ENCODE measurements around the gene POLN. TPM values are rescaled to one million over a fixed set of nuclear protein-coding genes. Genes with fewer than 3 reads are reported as not detected.

POLN gene
- total RNA-seq, 2 experiments from 2014 or later = 4.0 to 4.4 TPM

DNA sequence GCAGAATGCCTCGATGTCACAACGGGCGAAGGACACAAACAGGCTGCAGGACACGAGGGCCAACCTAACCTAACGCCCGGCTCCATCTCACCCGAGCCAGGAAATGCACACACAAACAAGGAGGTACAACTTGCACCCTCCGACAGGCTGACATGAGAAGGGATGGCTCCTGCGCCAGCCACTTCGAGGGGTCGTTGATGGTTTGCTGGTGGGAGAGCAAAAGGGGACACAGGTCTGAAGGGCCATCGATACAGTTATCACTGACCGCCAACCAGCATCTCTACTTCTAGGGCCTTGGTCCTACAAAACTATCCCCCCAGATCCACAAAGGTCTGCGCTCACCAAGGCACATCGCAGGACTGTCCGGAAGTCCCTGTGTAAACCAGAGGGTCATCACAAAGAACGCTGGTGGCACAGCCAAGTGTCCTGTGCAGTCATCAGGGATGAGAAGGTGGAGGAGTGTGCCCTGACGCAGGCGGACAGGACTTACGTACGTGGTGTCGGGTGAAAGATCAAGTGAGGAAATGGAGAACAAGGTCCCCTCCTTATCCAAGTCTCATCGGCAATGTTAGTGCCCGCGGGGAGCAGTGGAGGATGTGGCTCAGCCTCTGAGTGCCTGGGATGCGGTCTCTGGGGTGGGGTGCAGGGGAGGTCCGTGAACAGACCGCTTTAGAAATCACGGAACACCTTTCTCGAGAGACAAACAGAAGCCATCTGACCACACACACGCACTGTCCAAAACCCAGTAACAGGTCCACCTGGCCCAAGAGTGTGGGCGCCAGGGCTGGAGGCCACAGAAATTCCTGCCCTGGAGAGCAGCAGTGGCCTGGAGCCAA is 13.0 kb upstream of the POLN start:
- Histone ChIP-seq H4K20me1 (ENCODE audit: insufficient read depth, low read length) (no peaks in the 10 kb centered on the region), H2AFZ (ENCODE audit: low read length) (no peak overlapping the region), H3K4me2 (ENCODE audit: low read length) (no peak overlapping the region), H3K79me2 (ENCODE audit: insufficient read depth, low read depth, low read length) (no peaks in the 10 kb centered on the region), H3K36me3 (ENCODE audit: insufficient read depth, low read length) (no peaks in the 10 kb centered on the region), H3K27ac (ENCODE audit: low read depth, low read length, poor library complexity, severe bottlenecking) (no peak overlapping the region), H3K4me3 (ENCODE audit: low read depth, low read length, poor library complexity, severe bottlenecking) (no peak overlapping the region), H3K9me3 (ENCODE audit: low read length) (no peaks in the 10 kb centered on the region), H3K4me1 (ENCODE audit: insufficient read depth, low read length, poor library complexity, severe bottlenecking) (no peaks in the 10 kb centered on the region), H3K9me2 (ENCODE audit: insufficient read depth, low read length) (no peaks in the 10 kb centered on the region)
- ChIA-PET CTCF (ENCODE audit: unreplicated experiment) (no interaction called here), POLR2A (no interaction called here)
- TF ChIP-seq EZH2phosphoT487 (IDR thresholded peaks at IDR 0.05; ENCODE audit: borderline replicate concordance, low read depth, low read length) = no peak
- TF ChIP-seq, protein P1, sequence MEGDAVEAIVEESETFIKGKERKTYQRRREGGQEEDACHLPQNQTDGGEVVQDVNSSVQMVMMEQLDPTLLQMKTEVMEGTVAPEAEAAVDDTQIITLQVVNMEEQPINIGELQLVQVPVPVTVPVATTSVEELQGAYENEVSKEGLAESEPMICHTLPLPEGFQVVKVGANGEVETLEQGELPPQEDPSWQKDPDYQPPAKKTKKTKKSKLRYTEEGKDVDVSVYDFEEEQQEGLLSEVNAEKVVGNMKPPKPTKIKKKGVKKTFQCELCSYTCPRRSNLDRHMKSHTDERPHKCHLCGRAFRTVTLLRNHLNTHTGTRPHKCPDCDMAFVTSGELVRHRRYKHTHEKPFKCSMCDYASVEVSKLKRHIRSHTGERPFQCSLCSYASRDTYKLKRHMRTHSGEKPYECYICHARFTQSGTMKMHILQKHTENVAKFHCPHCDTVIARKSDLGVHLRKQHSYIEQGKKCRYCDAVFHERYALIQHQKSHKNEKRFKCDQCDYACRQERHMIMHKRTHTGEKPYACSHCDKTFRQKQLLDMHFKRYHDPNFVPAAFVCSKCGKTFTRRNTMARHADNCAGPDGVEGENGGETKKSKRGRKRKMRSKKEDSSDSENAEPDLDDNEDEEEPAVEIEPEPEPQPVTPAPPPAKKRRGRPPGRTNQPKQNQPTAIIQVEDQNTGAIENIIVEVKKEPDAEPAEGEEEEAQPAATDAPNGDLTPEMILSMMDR (conservative IDR thresholded peaks at IDR 0.05; ENCODE audit: low read length) = no peak
- DNase-seq (ENCODE audit: low spot score) = no peak
- BruUV-seq (replicated peaks) = no TSS peak
- intact Hi-C loops (cut with micrococcal nuclease; ENCODE audit: unreplicated experiment) = no loop called here

DNA sequence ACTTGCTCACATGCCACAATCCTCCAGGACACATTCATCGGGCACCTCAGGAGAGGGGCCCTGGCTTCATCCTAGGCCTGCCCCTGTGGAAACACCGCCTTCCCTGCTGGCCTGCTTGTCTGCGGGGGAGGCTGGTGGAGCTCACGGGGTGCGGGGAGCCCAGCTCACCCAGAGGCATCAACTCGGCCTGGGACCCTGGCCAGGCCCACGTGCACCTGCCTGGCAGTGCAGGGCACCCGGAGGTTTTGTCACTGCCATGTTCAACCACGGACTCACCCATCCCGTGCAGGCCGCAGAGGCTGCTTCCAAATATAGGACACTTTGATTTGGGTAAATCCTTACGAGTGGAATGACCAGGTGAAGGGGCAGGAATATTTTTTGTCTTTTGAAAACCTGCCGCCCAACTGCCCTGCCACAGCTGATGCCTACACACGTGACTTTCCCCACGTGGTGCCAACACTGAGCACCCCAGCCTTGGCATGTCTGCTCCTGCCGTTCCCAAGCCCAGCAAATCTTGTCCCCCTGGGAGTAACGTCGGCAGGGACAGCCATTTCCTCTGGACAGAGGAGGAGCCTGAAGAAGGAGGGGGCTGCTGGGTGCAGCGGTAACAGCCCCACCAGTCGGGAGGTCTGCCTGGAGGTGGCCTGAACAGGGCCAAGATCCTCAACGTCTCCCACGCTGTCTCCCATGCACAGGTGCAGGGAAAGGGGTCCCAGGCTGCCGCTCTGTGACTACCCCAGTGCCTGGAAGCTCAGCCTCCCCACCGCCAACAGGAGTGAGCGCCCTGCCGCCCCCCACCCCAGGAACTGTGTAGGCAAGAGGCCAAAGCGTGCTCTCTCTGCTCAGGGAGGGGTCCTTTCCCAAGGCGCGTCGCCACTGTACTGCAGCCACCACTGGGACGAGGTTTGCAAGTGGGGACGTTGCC is 11.5 kb upstream of the POLN start:
- Histone ChIP-seq H3K79me2 (ENCODE audit: insufficient read depth, low read depth, low read length) (no peaks in the 10 kb centered on the region), H3K9me2 (ENCODE audit: insufficient read depth, low read length) (no peaks in the 10 kb centered on the region), H2AFZ (ENCODE audit: low read length) (no peak overlapping the region), H3K4me3 (ENCODE audit: low read depth, low read length, poor library complexity, severe bottlenecking) (no peak overlapping the region), H3K4me1 (ENCODE audit: insufficient read depth, low read length, poor library complexity, severe bottlenecking) (no peaks in the 10 kb centered on the region), H3K27ac (ENCODE audit: low read depth, low read length, poor library complexity, severe bottlenecking) (no peak overlapping the region), H3K36me3 (ENCODE audit: insufficient read depth, low read length) (no peaks in the 10 kb centered on the region), H4K20me1 (ENCODE audit: insufficient read depth, low read length) (no peaks in the 10 kb centered on the region), H3K9me3 (ENCODE audit: low read length) (no peaks in the 10 kb centered on the region), H3K4me2 (ENCODE audit: low read length) (no peak overlapping the region)
- TF ChIP-seq EZH2phosphoT487 (IDR thresholded peaks at IDR 0.05; ENCODE audit: borderline replicate concordance, low read depth, low read length) = no peak
- TF ChIP-seq, protein P1 (conservative IDR thresholded peaks at IDR 0.05; ENCODE audit: low read length) = no peak
- intact Hi-C loops (cut with micrococcal nuclease; ENCODE audit: unreplicated experiment) = no loop called here
- BruUV-seq (replicated peaks) = no TSS peak
- ChIA-PET POLR2A (no interaction called here), CTCF (ENCODE audit: unreplicated experiment) (no interaction called here)
- no peak for DNase-seq (ENCODE audit: low spot score)

All from OCI-LY7 (cell line).